Esophagus squamous epithelium (tissue), 4 donors: Measurements from ENCODE around the gene IPO7.

Source experiments
- CTCF ChIP-seq, 6 experiments: fragments of 450-650 bp in 4 of 6; fragments of 200-600 bp in 2 of 6; sonication (generic) in 2 of 6; IDR thresholded peaks; one replicate each; pipeline ENCODE4 v1.5.1; 2016 to 2019; ENCODE audit warnings: antibody characterized with exemption in 6 of 6, mild to moderate bottlenecking in 4 of 6, moderate library complexity in 4 of 6
- POLR2A ChIP-seq, 4 donors: fragments of 450-650 bp; IDR thresholded peaks; one replicate each; pipeline ENCODE4 v1.6.1; 2017; ENCODE audit warnings: antibody characterized with exemption in 4 of 4, mild to moderate bottlenecking in 4 of 4, moderate library complexity in 3 of 4

- no peak for TF ChIP-seq CTCF (IDR thresholded peaks at IDR 0.05)
- no peak for TF ChIP-seq POLR2A (IDR thresholded peaks at IDR 0.05)
Observed at GRCh38 chr11:9455722-9456121, 71.3 kb downstream of the IPO7 start.
